Hypothalamus (tissue), 51 donors: Measurements from ENCODE around the gene SLC25A13.

Source experiments
- DNase-seq, 51 donors: peaks; one replicate each; lab custom pipeline; 2025; lab: John Stamatoyannopoulos, UW

Gene SLC25A13

DNA sequence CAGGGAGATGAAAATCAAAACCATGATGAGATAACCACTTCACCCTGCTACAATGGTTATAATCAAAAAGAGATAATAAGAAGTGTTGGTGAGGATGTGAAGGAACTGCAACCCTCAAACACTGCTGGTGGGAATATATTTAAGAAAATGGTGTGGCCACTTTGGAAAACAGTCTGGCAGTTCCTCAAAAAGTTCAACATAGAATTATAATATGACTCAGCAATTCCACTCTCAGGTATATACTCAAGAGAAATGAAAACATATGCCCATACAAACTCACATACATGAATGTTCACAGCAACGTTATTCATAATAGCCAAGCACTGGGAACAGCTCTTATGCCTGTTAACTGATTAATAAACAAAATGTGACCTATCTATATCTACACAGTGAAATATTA, 104.8 kb downstream of the SLC25A13 start:
- no peak for DNase-seq

DNA sequence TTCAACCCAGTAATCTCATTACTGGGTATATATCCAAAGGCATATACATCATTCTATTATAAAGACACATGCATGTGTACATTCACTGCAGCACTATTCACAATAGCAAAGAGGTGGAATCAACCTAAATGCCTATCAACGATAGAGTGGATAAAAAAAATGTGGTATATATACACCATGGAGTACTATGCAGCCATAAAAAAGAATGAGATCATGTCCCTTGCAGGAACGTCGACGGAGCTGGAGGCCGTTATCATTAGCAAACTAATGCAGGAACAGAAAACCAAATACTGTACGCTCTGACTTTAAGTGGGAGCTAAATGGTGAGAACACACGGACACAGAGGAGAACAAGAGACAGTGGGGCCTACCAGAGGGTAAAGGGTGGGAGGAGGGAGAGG, 105.5 kb downstream of the SLC25A13 start:
- DNase-seq: no peak

- DNase-seq: no peak
Measured at GRCh38 chr7:96212474-96212873, 109.4 kb downstream of the SLC25A13 start.

- no peak for DNase-seq
Measured at GRCh38 chr7:96211954-96212353, 109.9 kb downstream of the SLC25A13 start.

- DNase-seq: no peak
Measured at GRCh38 chr7:96205665-96206064, 116.2 kb downstream of the SLC25A13 start.

DNA sequence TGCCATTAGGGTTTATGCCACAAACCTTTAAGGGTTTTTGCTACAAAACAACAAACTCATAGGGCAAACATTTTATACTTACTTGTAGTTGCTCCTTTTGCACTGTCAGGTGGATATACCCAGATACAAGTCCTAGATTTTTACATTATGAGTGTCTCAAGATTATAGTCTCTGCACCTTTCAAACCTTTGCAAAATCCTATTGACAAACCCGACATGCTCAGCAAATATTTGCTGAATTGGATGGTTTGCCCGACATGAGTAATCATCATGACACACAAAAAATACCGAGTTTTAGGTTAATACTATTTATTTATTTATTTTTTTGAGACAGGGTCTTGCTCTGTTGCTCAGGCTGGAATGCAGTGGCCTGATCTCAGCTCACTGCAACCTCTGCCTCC, 117.3 kb downstream of the SLC25A13 start:
- no peak for DNase-seq

DNA sequence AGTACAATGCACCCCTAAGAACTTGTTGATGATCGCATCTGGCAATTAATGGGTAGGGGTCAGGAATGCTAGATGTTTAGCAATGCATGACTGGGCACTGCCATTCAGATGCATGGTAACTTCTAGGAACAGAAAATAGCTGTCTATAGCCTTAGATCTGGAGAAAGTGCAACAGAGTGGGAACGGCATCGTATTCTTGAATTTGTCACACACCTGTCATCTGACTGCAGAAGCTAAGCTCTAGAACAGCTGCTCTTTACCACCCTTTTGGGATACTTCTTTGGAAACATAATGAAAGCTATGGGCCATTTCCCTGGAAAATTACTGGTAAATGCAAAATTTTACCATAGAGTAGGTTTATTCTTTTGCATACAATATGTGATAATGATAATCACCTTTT, 118.1 kb downstream of the SLC25A13 start:
- DNase-seq: no peak

DNA sequence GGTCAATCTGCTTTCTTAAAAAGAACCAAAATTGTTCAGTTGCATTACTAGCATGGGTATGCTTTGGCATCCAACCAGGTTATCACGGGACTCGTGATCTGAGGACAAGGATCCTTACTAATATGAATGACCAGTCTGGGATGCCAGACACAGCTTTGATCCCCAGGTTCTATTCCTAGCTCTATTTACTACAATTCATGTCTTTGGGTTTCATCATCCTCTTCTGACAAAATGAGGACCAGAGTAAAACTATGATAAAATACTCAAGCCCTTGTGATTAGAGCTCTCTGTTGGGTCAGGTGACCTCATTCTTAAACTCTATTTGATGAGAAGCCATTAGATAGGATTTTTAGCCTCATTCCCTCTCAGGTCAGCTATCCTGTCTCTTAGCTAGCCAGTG, 119.8 kb downstream of the SLC25A13 start:
- DNase-seq: no peak

- no peak for DNase-seq
Measured at GRCh38 chr7:96200740-96201139, 121.2 kb downstream of the SLC25A13 start.

DNA sequence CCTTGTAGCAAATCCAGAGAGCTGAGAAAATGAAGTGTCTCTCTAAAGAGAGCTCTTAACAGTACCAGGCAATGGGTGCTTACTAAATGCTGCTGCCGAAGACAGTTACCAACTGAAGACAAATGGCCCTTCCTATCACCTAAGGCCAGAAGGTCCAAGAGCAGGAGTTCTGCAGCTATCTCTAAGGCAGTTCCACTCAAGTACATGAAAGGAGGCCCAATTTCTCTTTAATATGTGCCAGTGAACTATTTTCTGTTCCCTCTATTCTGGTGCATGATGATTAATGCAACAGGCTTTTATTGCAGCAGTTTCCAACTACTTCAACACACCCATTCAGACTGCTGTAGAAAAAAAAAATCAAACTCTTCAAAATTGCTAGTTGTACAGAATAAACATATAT, 122.5 kb downstream of the SLC25A13 start:
- DNase-seq: no peak

GRCh38 chr7:96198047-96198636, 123.8 kb downstream of the SLC25A13 start:
- DNase-seq: no peak

- DNase-seq: no peak
Measured at GRCh38 chr7:96196676-96197075, 125.2 kb downstream of the SLC25A13 start.

DNA sequence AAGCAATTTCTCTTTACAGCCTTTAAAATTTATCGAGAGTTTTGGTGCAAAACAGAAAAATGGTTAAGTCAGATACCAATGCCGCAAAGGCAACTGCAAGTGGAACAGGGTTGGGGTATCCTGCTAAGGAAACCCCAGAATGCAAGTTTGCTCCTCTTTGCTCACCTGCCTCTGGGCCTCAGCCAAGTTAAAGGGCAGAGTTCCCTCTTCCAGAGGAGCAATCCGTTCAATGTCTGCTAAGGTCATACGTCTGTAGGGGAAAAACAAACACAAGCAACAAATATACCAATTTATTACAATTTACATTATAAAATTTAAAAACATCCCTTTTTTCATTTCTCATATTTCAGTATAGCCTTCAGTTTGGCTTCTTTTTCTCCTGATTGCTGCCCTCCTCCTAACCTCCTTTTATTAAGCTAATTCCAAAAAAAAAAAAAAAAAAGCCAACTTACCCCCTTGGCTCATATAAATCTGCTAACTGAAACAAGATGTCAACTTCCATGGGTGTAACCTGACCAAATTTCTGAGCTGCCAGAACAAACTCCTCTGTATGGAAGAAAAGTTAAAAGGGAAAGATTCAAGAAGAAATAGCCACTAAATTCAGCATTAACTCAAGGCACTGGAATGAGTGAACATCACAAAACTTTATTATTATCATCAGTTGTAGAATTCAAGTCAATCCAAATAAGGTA, 132.6 kb downstream of the SLC25A13 start:
- DNase-seq: no peak

DNA sequence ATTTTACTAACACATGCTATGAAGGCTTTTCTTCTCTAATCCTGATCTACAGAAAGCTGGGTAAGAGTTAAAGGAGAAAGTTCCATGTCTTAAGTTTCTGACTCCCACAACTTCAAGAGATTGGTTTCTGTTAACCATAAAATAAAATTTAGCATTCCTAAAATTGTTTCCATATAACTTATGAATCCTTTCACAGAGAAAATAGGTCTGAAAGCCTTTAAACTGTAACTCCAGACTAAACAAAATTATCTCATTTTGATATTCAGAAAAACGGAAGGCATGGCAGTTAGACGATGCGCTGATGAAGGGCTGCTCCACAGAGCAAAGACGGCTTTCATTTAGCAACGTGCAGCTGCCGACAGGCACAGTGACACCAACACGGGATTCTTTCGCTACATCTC, 133.3 kb downstream of the SLC25A13 start:
- DNase-seq: peak in 3 of 51 donors; percentile 9 to 31 (median 21)

GRCh38 chr7:96188174-96188581, 133.7 kb downstream of the SLC25A13 start:
- DNase-seq: peak in 3 of 51 donors; percentile 6 to 34 (median 14)

- no peak for DNase-seq
Measured at GRCh38 chr7:96187735-96188134, 134.2 kb downstream of the SLC25A13 start.

GRCh38 chr7:96184783-96185182, 137.1 kb downstream of the SLC25A13 start:
- no peak for DNase-seq

DNA sequence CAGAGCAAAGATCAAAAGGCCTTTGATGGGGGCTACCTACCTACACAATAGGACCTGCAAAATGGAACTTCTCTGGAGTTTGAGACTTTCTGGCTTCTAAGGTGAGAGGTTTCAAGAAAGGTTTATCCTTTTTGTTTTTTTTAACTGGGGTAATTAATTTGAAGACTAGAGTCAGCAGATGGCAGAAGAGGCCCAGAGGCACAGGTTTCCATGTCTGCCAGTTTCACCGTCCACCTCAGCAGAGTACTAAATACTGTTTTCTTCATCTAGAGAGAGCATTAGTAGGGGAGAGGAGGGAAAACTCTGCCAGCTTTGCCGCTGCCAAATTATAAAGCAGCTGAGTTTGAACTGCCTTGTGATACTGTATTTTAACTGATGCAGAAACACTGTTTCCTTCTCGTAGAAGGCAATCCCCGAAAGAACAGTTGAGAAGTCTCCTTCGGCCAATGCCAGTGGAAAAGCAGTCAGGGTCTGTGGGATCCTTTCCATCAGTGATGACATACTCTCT, 138.7 kb downstream of the SLC25A13 start:
- DNase-seq: no peak

DNA sequence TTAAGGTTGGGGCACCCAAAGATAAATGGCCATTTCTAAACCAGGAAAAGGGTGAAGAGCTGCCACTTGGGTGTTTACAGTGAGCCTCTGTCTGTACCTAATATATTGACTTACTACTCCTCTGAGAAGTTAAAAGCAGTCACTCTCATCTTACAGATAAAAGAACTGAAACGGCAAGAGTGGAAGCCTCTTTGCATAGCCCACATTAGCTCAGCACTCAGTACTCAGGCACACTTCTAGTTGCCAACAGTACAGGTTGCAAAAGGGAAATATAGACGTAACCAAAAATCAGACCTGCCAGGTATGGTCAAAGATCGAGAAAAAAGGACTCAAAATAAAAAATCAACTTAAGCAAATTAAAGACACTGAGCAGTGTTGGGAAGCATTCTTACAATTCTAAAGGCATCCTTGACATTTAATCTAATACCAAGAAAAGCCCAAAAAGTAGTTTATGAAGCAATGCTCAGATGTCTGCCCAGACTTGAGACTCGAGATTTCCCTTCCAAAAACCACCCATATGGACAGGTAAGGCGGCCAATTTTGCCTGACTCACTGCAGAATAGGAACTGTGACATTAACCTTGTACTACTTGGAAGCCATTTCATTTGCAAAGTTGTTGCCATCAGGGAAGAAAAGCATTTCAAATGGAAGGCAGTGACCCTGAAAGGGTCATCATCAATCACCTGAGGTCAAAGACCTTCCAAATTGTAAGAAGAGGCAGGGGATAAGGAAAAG, 139.3 kb downstream of the SLC25A13 start:
- no peak for DNase-seq

DNA sequence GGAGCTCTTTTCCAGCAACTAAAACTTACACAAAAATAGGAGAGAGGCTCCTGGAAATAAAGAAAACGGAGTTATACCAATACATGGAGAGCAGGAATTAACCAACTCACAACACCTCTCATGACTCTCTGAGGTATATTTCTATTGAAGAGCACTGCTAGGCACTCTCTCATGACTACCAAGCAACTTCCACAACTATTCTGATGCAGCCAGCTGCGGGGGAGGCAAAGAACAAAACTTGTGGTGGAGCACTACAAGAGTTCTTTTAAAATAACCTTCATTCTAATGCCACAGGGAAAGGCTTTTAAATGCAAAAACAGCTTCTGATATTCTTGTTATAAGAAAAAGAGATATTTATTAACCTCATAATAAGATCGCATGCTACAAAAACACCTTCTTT, 140.7 kb downstream of the SLC25A13 start:
- DNase-seq: peak in 1 of 51 donors; percentile 40

DNA sequence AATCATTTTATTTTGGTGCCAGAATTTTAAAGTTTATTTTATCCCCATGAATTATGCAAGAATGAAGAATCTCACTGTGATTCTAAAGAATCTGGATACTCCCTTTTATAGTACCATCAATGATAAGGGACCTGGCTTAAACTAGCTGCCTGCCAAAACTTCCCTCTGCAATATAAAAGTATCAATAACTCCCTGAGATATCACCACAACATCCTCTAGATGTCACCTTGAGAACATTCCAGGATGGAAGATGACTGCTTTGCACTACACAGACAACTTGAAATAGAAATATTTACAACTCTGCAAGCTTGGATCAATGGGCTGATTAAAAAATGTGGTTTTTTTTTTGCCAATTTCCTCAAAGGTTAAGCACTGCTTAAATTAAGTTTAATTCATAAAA, 142.1 kb downstream of the SLC25A13 start:
- DNase-seq: no peak

DNA sequence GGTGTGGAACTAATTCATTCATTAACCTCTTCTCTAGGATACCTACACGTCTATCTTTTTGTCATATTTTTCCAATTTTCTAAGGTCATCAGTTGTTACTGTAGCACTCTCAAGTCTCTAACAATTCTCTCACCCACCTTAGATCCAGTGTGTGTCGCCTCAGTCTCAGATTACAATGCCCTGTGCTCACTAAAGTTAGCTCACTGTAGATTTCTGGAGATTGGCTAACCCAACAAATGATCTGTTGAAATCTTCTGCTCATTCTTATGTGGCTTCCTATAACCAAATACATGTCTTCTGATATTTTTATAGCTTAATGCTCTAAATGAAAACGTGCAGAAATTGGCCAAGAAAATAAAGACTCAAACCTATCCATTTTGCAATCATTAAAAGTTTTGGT, 142.6 kb downstream of the SLC25A13 start:
- no peak for DNase-seq
